Neural progenitor cell (in vitro differentiated cells): ENCODE data around the gene ZBTB7B. TPM values are rescaled to one million over a fixed set of nuclear protein-coding genes. Genes with fewer than 3 reads are reported as not detected.

Source experiments
- DNase-seq: peaks from one replicate; pipeline ENCODE4 v3.0.0-alpha.2; 2016; ENCODE audit warnings: low spot score
- H2AFZ ChIP-seq: fragments of 200-600 bp; sonication (generic); replicated peaks from 2 replicates; pipeline ENCODE4 v1.6.1; 2016; ENCODE audit warnings: antibody characterized with exemption
- H3F3A ChIP-seq: fragments of 200-600 bp; sonication (generic); 2 replicates; pipeline ENCODE4 v1.6.1; 2016; ENCODE audit warnings: antibody characterized with exemption, low read depth
- H3K27ac ChIP-seq: fragments of 200-600 bp; sonication (generic); 2 replicates; pipeline ENCODE4 v1.5.1; 2016; ENCODE audit warnings: mild to moderate bottlenecking
- H3K27me3 ChIP-seq: fragments of 200-600 bp; sonication (generic); 2 replicates; pipeline ENCODE4 v1.6.1; 2016; ENCODE audit warnings: mild to moderate bottlenecking, moderate library complexity
- H3K36me3 ChIP-seq: fragments of 200-600 bp; sonication (generic); 2 replicates; pipeline ENCODE4 v1.5.1; 2016
- H3K4me1 ChIP-seq: fragments of 200-600 bp; sonication (generic); 2 replicates; pipeline ENCODE4 v1.6.1; 2016; ENCODE audit warnings: mixed run types
- H3K4me2 ChIP-seq: fragments of 200-600 bp; sonication (generic); 2 replicates; pipeline ENCODE4 v1.6.1; 2016
- H3K4me3 ChIP-seq: fragments of 200-600 bp; sonication (generic); 2 replicates; pipeline ENCODE4 v1.5.1; 2016
- H3K79me2 ChIP-seq: fragments of 200-600 bp; sonication (generic); 2 replicates; pipeline ENCODE4 v1.6.1; 2016; ENCODE audit warnings: low read depth
- H3K9ac ChIP-seq: fragments of 200-600 bp; sonication (generic); 2 replicates; pipeline ENCODE4 v1.6.1; 2016
- H3K9me3 ChIP-seq: fragments of 200-600 bp; sonication (generic); 2 replicates; pipeline ENCODE4 v1.5.1; 2016; ENCODE audit warnings: low read depth
- H4K20me1 ChIP-seq: fragments of 200-600 bp; sonication (generic); 2 replicates; pipeline ENCODE4 v1.6.1; 2016; ENCODE audit warnings: low read depth
- H3K27ac Mint-ChIP-seq: 3 replicates; pipeline ENCODE4 v1.8.0; 2021; ENCODE audit warnings: mixed read lengths
- H3K27me3 Mint-ChIP-seq: 2 replicates; pipeline ENCODE4 v1.8.0; 2022; ENCODE audit warnings: low read depth, mild to moderate bottlenecking, inconsistent platforms, moderate library complexity, mixed read lengths; ENCODE audit not compliant: insufficient read depth
- H3K36me3 Mint-ChIP-seq: 3 replicates; pipeline ENCODE4 v1.8.0; 2021; ENCODE audit warnings: mixed read lengths
- H3K4me1 Mint-ChIP-seq: 3 replicates; pipeline ENCODE4 v1.8.0; 2021; ENCODE audit warnings: mixed read lengths
- H3K4me3 Mint-ChIP-seq: 3 replicates; pipeline ENCODE4 v1.8.0; 2021; ENCODE audit warnings: mild to moderate bottlenecking, moderate library complexity, mixed read lengths
- H3K9me3 Mint-ChIP-seq: 3 replicates; pipeline ENCODE4 v1.8.0; 2020; ENCODE audit warnings: mixed read lengths
- CTCF ChIP-seq: fragments of 200-600 bp; sonication (generic); IDR thresholded peaks from 2 replicates; pipeline ENCODE4 v1.5.1; 2017; ENCODE audit warnings: antibody characterized with exemption, mild to moderate bottlenecking
- EZH2 ChIP-seq: fragments of 200-600 bp; sonication (generic); IDR thresholded peaks from 2 replicates; pipeline ENCODE4 v1.6.1; 2017; ENCODE audit warnings: antibody characterized with exemption, mild to moderate bottlenecking, moderate library complexity
- EZH2phosphoT487 ChIP-seq: fragments of 200-600 bp; sonication (generic); IDR thresholded peaks from 2 replicates; pipeline ENCODE4 v1.6.1; 2017; ENCODE audit warnings: antibody characterized with exemption
- total RNA-seq: library from RNA; depleted of rRNA; stranded (reverse); fragments of >200 nt; gene quantifications from 2 replicates; pipeline ENCODE4 v1.2.3, GENCODE V29; 2015; ENCODE audit warnings: low replicate concordance

Gene ZBTB7B
- total RNA-seq, 1 donor from 2014 or later, result 4.7 TPM

- no peak for TF ChIP-seq EZH2phosphoT487
- TF ChIP-seq CTCF, result no peak
- TF ChIP-seq EZH2, result no peak
Observed at GRCh38 chr1:155048449-155049334, 46.1 kb downstream of the ZBTB7B start.

GRCh38 chr1:155049651-155050559 is 47.3 kb downstream of the ZBTB7B start:
- H3K27ac Mint-ChIP-seq, result peak overlapping the region; percentile 94
- no peak overlapping the region for H2AFZ ChIP-seq
- H3K4me3 ChIP-seq, result peak overlapping the region; percentile 72
- H3K36me3 ChIP-seq, result no peaks in the 10 kb centered on the region
- peak overlapping the region; percentile 90 for H3K4me3 Mint-ChIP-seq
- no peaks in the 10 kb centered on the region for H3K9me3 ChIP-seq
- DNase-seq, result no peak
- H3F3A ChIP-seq, result peaks cover 25% of the 10 kb centered on the region
- H3K27ac ChIP-seq, result no peak overlapping the region
- H3K36me3 Mint-ChIP-seq, result no peaks in the 10 kb centered on the region
- H3K9ac ChIP-seq, result no peak overlapping the region
- peaks cover 16% of the 10 kb centered on the region for H3K4me1 ChIP-seq
- H3K4me2 ChIP-seq, result peak overlapping the region; percentile 89
- TF ChIP-seq EZH2phosphoT487, result no peak
- TF ChIP-seq CTCF, result no peak
- no peak for TF ChIP-seq EZH2
- no peaks in the 10 kb centered on the region for H3K9me3 Mint-ChIP-seq
- H3K27me3 ChIP-seq, result peaks cover 20% of the 10 kb centered on the region
- H4K20me1 ChIP-seq, result peaks cover 16% of the 10 kb centered on the region
- peaks cover 51% of the 10 kb centered on the region for H3K4me1 Mint-ChIP-seq
- peaks cover 9% of the 10 kb centered on the region for H3K27me3 Mint-ChIP-seq
- H3K79me2 ChIP-seq, result no peaks in the 10 kb centered on the region

More at GRCh38 chr1:155048449-155049334, 46.1 kb downstream of the ZBTB7B start:
- H3K36me3 ChIP-seq, result no peaks in the 10 kb centered on the region
- H3K27me3 ChIP-seq, result peaks cover 20% of the 10 kb centered on the region
- no peaks in the 10 kb centered on the region for H3K79me2 ChIP-seq
- peaks cover 20% of the 10 kb centered on the region for H3K4me1 ChIP-seq
- no peaks in the 10 kb centered on the region for H3K36me3 Mint-ChIP-seq
- H3K4me3 ChIP-seq, result no peak overlapping the region
- no peak overlapping the region for H3K4me2 ChIP-seq
- peak overlapping the region; percentile 90 for H3K4me3 Mint-ChIP-seq
- peaks cover 62% of the 10 kb centered on the region for H3K4me1 Mint-ChIP-seq
- no peak overlapping the region for H3K27ac ChIP-seq
- H4K20me1 ChIP-seq, result peaks cover 16% of the 10 kb centered on the region
- no peak overlapping the region for H2AFZ ChIP-seq
- no peak for DNase-seq
- no peak overlapping the region for H3K9ac ChIP-seq
- no peak overlapping the region for H3K27ac Mint-ChIP-seq
- H3K9me3 Mint-ChIP-seq, result no peaks in the 10 kb centered on the region
- H3K9me3 ChIP-seq, result no peaks in the 10 kb centered on the region
- H3K27me3 Mint-ChIP-seq, result peaks cover 10% of the 10 kb centered on the region
- H3F3A ChIP-seq, result peaks cover 25% of the 10 kb centered on the region

DNA sequence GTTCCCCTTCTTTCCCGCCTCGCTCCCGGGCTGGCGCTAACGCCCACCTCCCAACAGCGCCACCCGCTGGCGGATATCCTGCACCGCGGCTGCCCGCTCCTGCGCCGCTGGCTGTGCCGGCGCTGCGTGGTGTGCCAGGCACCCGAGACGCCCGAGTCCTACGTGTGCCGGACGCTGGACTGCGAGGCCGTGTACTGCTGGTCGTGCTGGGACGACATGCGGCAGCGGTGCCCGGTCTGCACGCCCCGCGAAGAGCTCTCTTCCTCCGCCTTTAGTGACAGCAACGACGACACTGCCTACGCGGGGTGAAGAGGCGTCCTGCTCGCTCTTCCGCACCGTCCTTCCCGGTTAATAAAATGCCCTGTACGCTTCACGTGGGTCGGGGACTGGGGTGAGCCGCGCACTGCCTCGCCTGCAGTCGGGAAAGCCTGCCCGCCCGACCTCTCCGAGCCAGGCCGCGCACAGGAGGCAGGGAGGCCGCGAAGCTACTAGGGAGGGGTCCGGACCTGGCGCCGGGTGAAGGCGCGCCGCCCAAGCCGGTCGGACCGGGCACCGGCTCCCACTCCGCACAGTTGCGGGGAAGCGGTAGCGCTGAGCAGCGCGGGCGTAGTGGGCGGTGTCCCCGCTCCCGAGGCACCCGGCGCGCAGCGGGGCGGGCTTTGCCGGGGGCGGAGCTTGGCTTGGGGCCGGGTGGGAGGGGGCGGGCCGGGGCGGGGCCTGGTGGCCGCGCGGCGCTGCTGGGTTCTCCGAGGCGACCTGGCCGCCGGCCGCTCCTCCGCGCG is 48.1 kb downstream of the ZBTB7B start, which contains the start of gene ADAM15:
ADAM15 (plus strand) TSS at position 757 of the 782 bp plus-strand sequence. CDS start 71 bp downstream, outside the sequence.
- Histone ChIP-seq H2AFZ (peak within 1 kb of the TSS; percentile 86), H3K36me3 (no peaks in the 10 kb centered on the region), H3K9me3 (no peaks in the 10 kb centered on the region), H3F3A (peaks cover 25% of the 10 kb centered on the region), H3K79me2 (no peaks in the 10 kb centered on the region), H3K4me2 (peak within 1 kb of the TSS; percentile 89), H3K4me3 (peak within 1 kb of the TSS; percentile 72), H3K4me1 (peaks cover 16% of the 10 kb centered on the region), H3K27ac (no peak within 1 kb of the TSS), H3K27me3 (peaks cover 20% of the 10 kb centered on the region), H4K20me1 (peaks cover 16% of the 10 kb centered on the region), H3K9ac (no peak within 1 kb of the TSS)
- Mint-ChIP-seq H3K27ac (peak within 1 kb of the TSS; percentile 94), H3K4me3 (peak within 1 kb of the TSS; percentile 90), H3K27me3 (peaks cover 9% of the 10 kb centered on the region), H3K9me3 (no peaks in the 10 kb centered on the region), H3K4me1 (peaks cover 44% of the 10 kb centered on the region), H3K36me3 (no peaks in the 10 kb centered on the region)
- TF ChIP-seq CTCF (peak; percentile 92), EZH2phosphoT487 (peak; percentile 30), EZH2 (no peak)
- peak; percentile 95 for DNase-seq
